Liver (tissue), 9 donors: ENCODE data around the gene RAPGEF4. TPM values are rescaled to one million over a fixed set of nuclear protein-coding genes. Genes with fewer than 3 reads are reported as not detected.

Experiments used
- DNase-seq: peaks from one replicate; pipeline ENCODE4 v3.0.0-alpha.2; 2017; ENCODE audit warnings: low spot score
- H3K27ac ChIP-seq, 2 donors: one replicate each; pipeline ENCODE4 v1.7.0; 2013; ENCODE audit warnings: inconsistent platforms in 2 of 2, low read length in 2 of 2, control low read depth in 1 of 2, low read depth in 1 of 2, mild to moderate bottlenecking in 1 of 2
- H3K27me3 ChIP-seq, 4 donors: one replicate each; pipeline versions ENCODE4 v1.6.1 to v1.7.0; 2013; ENCODE audit warnings: low read length in 3 of 4, inconsistent platforms in 1 of 4, mild to moderate bottlenecking in 1 of 4, moderate library complexity in 1 of 4; ENCODE audit not compliant: control insufficient read depth in 4 of 4, insufficient read depth in 4 of 4
- H3K36me3 ChIP-seq, 4 donors: one replicate each; pipeline versions ENCODE4 v1.6.1 to v1.7.0; 2013; ENCODE audit warnings: low read length in 3 of 4, mild to moderate bottlenecking in 3 of 4, low read depth in 1 of 4, moderate library complexity in 1 of 4; ENCODE audit not compliant: control insufficient read depth in 4 of 4, insufficient read depth in 3 of 4
- H3K4me1 ChIP-seq, 4 donors: one replicate each; pipeline versions ENCODE4 v1.6.1 to v1.7.0; 2013; ENCODE audit warnings: low read length in 3 of 4, mild to moderate bottlenecking in 3 of 4, moderate library complexity in 1 of 4; ENCODE audit not compliant: control insufficient read depth in 4 of 4, insufficient read depth in 4 of 4
- H3K4me3 ChIP-seq, 3 donors: one replicate each; pipeline versions ENCODE4 v1.6.1 to v1.7.0; 2013; ENCODE audit warnings: low read length in 3 of 3, control low read depth in 1 of 3, low read depth in 1 of 3, mild to moderate bottlenecking in 1 of 3
- H3K9ac ChIP-seq, 2 donors: one replicate each; pipeline ENCODE4 v1.7.0; 2013; ENCODE audit warnings: low read length in 2 of 2, mild to moderate bottlenecking in 2 of 2, moderate library complexity in 2 of 2, control low read depth in 1 of 2, low read depth in 1 of 2
- H3K9me3 ChIP-seq, 4 donors: one replicate each; pipeline versions ENCODE4 v1.6.1 to v1.7.0; 2013; ENCODE audit warnings: low read length in 3 of 4; ENCODE audit not compliant: control insufficient read depth in 4 of 4
- EGR1 ChIP-seq, 2 donors: IDR thresholded peaks; 2 replicates each; pipeline ENCODE4 v1.6.1; 2016 to 2018; ENCODE audit warnings: antibody characterized with exemption in 2 of 2, low read depth in 2 of 2
- FOXA1 ChIP-seq: IDR thresholded peaks from 2 replicates; pipeline ENCODE4 v1.6.1; 2016; ENCODE audit warnings: antibody characterized with exemption
- FOXA2 ChIP-seq: IDR thresholded peaks from 2 replicates; pipeline ENCODE4 v1.6.1; 2016; ENCODE audit warnings: antibody characterized with exemption
- GABPA ChIP-seq, 2 donors: IDR thresholded peaks in 1 of 2; conservative IDR thresholded peaks in 1 of 2; 2 replicates each; pipeline ENCODE4 v1.6.1; 2016; ENCODE audit warnings: antibody characterized with exemption in 2 of 2, mild to moderate bottlenecking in 1 of 2, moderate library complexity in 1 of 2
- HNF4A ChIP-seq, 2 donors: conservative IDR thresholded peaks; 2 replicates each; pipeline ENCODE4 v1.6.1; 2016; ENCODE audit warnings: antibody characterized with exemption in 2 of 2, mild to moderate bottlenecking in 2 of 2
- HNF4G ChIP-seq: IDR thresholded peaks from 2 replicates; pipeline ENCODE4 v1.6.1; 2016; ENCODE audit warnings: antibody characterized with exemption
- JUND ChIP-seq, 2 donors: IDR thresholded peaks; 2 replicates each; pipeline ENCODE4 v1.6.1; 2016; ENCODE audit warnings: antibody characterized with exemption in 2 of 2
- NR2F2 ChIP-seq: IDR thresholded peaks from 2 replicates; pipeline ENCODE4 v1.6.1; 2016; ENCODE audit warnings: antibody characterized with exemption
- RAD21 ChIP-seq, 2 donors: IDR thresholded peaks; 2 replicates each; pipeline ENCODE4 v1.6.1; 2016; ENCODE audit warnings: antibody characterized with exemption in 2 of 2, mild to moderate bottlenecking in 2 of 2
- RXRA ChIP-seq, 2 donors: IDR thresholded peaks; 2 replicates each; pipeline ENCODE4 v1.6.1; 2017 to 2018; ENCODE audit warnings: antibody characterized with exemption in 2 of 2, mild to moderate bottlenecking in 1 of 2
- SP1 ChIP-seq: IDR thresholded peaks from 2 replicates; pipeline ENCODE4 v1.6.1; 2018; ENCODE audit warnings: antibody characterized with exemption, mild to moderate bottlenecking
- TAF1 ChIP-seq: conservative IDR thresholded peaks from 2 replicates; pipeline ENCODE4 v1.6.1; 2016; ENCODE audit warnings: antibody characterized with exemption, mild to moderate bottlenecking
- YY1 ChIP-seq: IDR thresholded peaks from 2 replicates; pipeline ENCODE4 v1.6.1; 2016; ENCODE audit warnings: antibody characterized with exemption, mild to moderate bottlenecking
- WGBS: extraction: QIAGEN DNeasy Blood & Tissue Kit; methylation state at CpG from one replicate; pipeline ENCODE4 v1.1.7; 2013; 5-methylcytosine and 5-hydroxymethylcytosine counted together
- polyA plus RNA-seq, 2 donors: library from polyadenylated mRNA; stranded (reverse) in 1 of 2; unstranded in 1 of 2; fragments of 200-250 nt in 1 of 2; fragments of >200 nt in 1 of 2; fragmentation: Nextera tagmentation in 1 of 2; extraction: Ambion mirVana in 1 of 2; gene quantifications; one replicate each; pipeline versions ENCODE4 v1.2.1 to v1.2.3, GENCODE V29; 2013 to 2015
- total RNA-seq, 2 donors: library from RNA; depleted of rRNA; stranded (reverse); fragments of >200 nt; gene quantifications; one replicate each; pipeline ENCODE4 v1.2.3, GENCODE V29; 2014
- TF ChIP-seq, protein P1 (sequence below): fragments of 150-350 bp; IDR thresholded peaks from 2 replicates; pipeline ENCODE4 v1.5.1; 2017; ENCODE audit warnings: improper control_type of control experiment, low read depth, low read length; ENCODE audit not compliant: missing input control
- TF ChIP-seq, protein P2 (sequence below): IDR thresholded peaks from 2 replicates; pipeline ENCODE4 v1.6.1; 2016; ENCODE audit warnings: antibody characterized with exemption, mild to moderate bottlenecking
- TF ChIP-seq, protein P3 (sequence below): IDR thresholded peaks from 2 replicates; pipeline ENCODE4 v1.6.1; 2016; ENCODE audit warnings: antibody characterized with exemption
- TF ChIP-seq, protein P4 (sequence below): IDR thresholded peaks from 2 replicates; pipeline ENCODE4 v1.6.1; 2016; ENCODE audit warnings: antibody characterized with exemption
- TF ChIP-seq, protein P5 (sequence below): IDR thresholded peaks from 2 replicates; pipeline ENCODE4 v1.6.1; 2016; ENCODE audit warnings: antibody characterized with exemption
- donor health status: healthy.
- donor health status: healthy.
- donor health status: healthy.
- donor health status: healthy.
- donor health status: healthy.

Gene RAPGEF4
- total and polyA plus RNA-seq, 4 donors: 1.5 to 18.2 (median 8.3) TPM

DNA sequence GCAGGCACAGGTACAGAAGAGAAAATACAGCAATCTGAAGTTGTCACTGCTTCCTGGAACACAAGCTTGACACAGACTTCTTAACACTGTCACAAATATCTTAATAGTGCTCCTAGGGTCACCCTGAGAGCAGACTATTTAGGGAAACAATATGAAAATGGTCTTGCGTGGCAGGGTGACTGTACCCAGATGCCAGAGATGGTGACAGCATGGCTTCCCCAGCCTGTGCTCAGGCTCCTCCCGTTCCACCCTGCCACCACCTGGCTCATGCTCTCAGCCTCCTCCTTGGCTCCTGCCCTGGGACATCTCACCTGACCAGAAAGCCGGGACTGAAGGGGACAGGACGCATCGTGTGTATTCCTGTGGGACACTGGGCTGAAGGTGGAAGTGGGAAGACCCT is 111.5 kb downstream of the RAPGEF4 start:
- TF ChIP-seq, protein P1, sequence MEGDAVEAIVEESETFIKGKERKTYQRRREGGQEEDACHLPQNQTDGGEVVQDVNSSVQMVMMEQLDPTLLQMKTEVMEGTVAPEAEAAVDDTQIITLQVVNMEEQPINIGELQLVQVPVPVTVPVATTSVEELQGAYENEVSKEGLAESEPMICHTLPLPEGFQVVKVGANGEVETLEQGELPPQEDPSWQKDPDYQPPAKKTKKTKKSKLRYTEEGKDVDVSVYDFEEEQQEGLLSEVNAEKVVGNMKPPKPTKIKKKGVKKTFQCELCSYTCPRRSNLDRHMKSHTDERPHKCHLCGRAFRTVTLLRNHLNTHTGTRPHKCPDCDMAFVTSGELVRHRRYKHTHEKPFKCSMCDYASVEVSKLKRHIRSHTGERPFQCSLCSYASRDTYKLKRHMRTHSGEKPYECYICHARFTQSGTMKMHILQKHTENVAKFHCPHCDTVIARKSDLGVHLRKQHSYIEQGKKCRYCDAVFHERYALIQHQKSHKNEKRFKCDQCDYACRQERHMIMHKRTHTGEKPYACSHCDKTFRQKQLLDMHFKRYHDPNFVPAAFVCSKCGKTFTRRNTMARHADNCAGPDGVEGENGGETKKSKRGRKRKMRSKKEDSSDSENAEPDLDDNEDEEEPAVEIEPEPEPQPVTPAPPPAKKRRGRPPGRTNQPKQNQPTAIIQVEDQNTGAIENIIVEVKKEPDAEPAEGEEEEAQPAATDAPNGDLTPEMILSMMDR: no peak
- TF ChIP-seq, protein P2, sequence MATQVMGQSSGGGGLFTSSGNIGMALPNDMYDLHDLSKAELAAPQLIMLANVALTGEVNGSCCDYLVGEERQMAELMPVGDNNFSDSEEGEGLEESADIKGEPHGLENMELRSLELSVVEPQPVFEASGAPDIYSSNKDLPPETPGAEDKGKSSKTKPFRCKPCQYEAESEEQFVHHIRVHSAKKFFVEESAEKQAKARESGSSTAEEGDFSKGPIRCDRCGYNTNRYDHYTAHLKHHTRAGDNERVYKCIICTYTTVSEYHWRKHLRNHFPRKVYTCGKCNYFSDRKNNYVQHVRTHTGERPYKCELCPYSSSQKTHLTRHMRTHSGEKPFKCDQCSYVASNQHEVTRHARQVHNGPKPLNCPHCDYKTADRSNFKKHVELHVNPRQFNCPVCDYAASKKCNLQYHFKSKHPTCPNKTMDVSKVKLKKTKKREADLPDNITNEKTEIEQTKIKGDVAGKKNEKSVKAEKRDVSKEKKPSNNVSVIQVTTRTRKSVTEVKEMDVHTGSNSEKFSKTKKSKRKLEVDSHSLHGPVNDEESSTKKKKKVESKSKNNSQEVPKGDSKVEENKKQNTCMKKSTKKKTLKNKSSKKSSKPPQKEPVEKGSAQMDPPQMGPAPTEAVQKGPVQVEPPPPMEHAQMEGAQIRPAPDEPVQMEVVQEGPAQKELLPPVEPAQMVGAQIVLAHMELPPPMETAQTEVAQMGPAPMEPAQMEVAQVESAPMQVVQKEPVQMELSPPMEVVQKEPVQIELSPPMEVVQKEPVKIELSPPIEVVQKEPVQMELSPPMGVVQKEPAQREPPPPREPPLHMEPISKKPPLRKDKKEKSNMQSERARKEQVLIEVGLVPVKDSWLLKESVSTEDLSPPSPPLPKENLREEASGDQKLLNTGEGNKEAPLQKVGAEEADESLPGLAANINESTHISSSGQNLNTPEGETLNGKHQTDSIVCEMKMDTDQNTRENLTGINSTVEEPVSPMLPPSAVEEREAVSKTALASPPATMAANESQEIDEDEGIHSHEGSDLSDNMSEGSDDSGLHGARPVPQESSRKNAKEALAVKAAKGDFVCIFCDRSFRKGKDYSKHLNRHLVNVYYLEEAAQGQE: no peak
- TF ChIP-seq, protein P3, sequence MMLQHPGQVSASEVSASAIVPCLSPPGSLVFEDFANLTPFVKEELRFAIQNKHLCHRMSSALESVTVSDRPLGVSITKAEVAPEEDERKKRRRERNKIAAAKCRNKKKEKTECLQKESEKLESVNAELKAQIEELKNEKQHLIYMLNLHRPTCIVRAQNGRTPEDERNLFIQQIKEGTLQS: no peak
- 94% methylated on average over 5 of the region's 5 CpGs for WGBS

DNA sequence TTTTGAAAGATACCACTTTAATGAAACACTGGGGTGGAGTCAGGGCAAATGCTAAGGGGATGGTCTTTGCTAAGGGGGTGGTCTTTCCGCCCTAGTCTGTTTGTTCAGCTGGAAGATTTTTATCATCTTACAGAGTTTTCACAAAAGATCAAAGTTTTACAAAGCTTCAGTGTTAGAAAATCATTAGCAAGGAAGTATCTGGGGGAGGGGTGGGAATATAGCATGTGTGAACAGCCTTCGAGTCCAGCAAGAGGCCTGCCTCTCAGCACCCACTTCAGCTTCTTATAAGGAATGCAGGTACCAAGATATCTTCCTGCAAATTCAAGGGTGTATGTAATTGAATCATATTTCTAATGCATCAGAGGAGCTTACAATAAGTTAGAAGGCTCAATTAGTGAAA is 112.9 kb downstream of the RAPGEF4 start:
- Histone ChIP-seq H3K9me3 (no peaks in the 10 kb centered on the region), H3K4me3 (no peak overlapping the region), H3K4me1 (no peaks in the 10 kb centered on the region), H3K27ac (no peak overlapping the region), H3K9ac (no peak overlapping the region), H3K36me3 (no peaks in the 10 kb centered on the region), H3K27me3 (no peaks in the 10 kb centered on the region)
- 72% methylated on average over 2 of the region's 2 CpGs for WGBS
- TF ChIP-seq RXRA (IDR thresholded peaks at IDR 0.05) (no peak), JUND (IDR thresholded peaks at IDR 0.05) (no peak), TAF1 (no peak), HNF4G (no peak), RAD21 (IDR thresholded peaks at IDR 0.05) (no peak), YY1 (no peak), EGR1 (IDR thresholded peaks at IDR 0.05; ENCODE audit: low read depth in 2 of 2) (no peak), GABPA (IDR thresholded peaks at IDR 0.05 in 1 of 2, conservative IDR thresholded peaks at IDR 0.05 in 1 of 2) (no peak), FOXA2 (no peak), SP1 (no peak), FOXA1 (no peak), NR2F2 (no peak), HNF4A (conservative IDR thresholded peaks at IDR 0.05) (no peak)
- TF ChIP-seq, protein P3: no peak
- TF ChIP-seq, protein P4, sequence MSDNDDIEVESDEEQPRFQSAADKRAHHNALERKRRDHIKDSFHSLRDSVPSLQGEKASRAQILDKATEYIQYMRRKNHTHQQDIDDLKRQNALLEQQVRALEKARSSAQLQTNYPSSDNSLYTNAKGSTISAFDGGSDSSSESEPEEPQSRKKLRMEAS: no peak
- TF ChIP-seq, protein P5, sequence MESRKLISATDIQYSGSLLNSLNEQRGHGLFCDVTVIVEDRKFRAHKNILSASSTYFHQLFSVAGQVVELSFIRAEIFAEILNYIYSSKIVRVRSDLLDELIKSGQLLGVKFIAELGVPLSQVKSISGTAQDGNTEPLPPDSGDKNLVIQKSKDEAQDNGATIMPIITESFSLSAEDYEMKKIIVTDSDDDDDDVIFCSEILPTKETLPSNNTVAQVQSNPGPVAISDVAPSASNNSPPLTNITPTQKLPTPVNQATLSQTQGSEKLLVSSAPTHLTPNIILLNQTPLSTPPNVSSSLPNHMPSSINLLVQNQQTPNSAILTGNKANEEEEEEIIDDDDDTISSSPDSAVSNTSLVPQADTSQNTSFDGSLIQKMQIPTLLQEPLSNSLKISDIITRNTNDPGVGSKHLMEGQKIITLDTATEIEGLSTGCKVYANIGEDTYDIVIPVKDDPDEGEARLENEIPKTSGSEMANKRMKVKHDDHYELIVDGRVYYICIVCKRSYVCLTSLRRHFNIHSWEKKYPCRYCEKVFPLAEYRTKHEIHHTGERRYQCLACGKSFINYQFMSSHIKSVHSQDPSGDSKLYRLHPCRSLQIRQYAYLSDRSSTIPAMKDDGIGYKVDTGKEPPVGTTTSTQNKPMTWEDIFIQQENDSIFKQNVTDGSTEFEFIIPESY: no peak
- TF ChIP-seq, protein P1: no peak
- TF ChIP-seq, protein P2: no peak
- DNase-seq: no peak

More for the DNA sequence above, 111.5 kb downstream of the RAPGEF4 start:
- H3K27me3 ChIP-seq: no peaks in the 10 kb centered on the region
- no peak overlapping the region for H3K4me3 ChIP-seq
- no peak overlapping the region for H3K9ac ChIP-seq
- H3K36me3 ChIP-seq: no peaks in the 10 kb centered on the region
- no peaks in the 10 kb centered on the region for H3K9me3 ChIP-seq
- no peaks in the 10 kb centered on the region for H3K4me1 ChIP-seq
- DNase-seq: no peak
- no peak overlapping the region for H3K27ac ChIP-seq
